AG09319 (cell line): Measurements from ENCODE around the gene SKI.

Experiments
- DNase-seq: peaks from one replicate; pipeline ENCODE4 v3.0.0-alpha.2; 2010; ENCODE audit warnings: low read depth; ENCODE audit errors: extremely low read depth
- TF ChIP-seq, protein P1 (sequence below): IDR thresholded peaks from 2 replicates; pipeline ENCODE4 v1.5.1; 2011; ENCODE audit warnings: low read depth, mild to moderate bottlenecking, inconsistent platforms, low read length, moderate library complexity

Gene SKI

GRCh38 chr1:2344121-2344681 lies 116.1 kb downstream of the SKI start:
- no peak for DNase-seq
- TF ChIP-seq, protein P1, sequence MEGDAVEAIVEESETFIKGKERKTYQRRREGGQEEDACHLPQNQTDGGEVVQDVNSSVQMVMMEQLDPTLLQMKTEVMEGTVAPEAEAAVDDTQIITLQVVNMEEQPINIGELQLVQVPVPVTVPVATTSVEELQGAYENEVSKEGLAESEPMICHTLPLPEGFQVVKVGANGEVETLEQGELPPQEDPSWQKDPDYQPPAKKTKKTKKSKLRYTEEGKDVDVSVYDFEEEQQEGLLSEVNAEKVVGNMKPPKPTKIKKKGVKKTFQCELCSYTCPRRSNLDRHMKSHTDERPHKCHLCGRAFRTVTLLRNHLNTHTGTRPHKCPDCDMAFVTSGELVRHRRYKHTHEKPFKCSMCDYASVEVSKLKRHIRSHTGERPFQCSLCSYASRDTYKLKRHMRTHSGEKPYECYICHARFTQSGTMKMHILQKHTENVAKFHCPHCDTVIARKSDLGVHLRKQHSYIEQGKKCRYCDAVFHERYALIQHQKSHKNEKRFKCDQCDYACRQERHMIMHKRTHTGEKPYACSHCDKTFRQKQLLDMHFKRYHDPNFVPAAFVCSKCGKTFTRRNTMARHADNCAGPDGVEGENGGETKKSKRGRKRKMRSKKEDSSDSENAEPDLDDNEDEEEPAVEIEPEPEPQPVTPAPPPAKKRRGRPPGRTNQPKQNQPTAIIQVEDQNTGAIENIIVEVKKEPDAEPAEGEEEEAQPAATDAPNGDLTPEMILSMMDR = no peak

DNA sequence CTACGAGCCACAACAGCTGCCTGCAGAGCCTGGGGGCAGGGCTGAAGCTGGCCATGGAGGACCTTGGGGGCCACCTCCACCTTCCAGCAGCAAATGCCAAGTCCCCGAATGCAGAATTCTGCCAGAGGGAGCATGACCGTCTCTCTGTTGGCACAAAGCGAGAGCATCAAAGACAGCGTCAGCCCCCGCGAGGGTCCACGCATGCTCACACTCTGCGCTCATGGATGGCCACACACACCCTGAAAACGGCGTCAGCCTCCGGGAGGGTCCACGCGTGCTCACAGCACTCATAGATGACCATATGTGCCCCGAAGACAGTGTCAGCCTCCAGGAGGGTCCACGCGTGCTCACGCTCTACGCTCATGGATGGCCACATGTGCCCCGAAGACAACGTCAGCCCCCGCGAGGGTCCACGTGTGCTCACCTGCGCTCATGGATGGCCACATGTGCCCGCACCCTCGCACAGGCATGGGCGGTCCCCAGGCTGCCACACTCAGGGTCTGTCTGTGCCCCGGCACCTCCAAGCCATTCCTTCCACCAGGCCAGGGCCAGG lies 116.7 kb downstream of the SKI start:
- TF ChIP-seq, protein P1 = no peak
- no peak for DNase-seq

DNA sequence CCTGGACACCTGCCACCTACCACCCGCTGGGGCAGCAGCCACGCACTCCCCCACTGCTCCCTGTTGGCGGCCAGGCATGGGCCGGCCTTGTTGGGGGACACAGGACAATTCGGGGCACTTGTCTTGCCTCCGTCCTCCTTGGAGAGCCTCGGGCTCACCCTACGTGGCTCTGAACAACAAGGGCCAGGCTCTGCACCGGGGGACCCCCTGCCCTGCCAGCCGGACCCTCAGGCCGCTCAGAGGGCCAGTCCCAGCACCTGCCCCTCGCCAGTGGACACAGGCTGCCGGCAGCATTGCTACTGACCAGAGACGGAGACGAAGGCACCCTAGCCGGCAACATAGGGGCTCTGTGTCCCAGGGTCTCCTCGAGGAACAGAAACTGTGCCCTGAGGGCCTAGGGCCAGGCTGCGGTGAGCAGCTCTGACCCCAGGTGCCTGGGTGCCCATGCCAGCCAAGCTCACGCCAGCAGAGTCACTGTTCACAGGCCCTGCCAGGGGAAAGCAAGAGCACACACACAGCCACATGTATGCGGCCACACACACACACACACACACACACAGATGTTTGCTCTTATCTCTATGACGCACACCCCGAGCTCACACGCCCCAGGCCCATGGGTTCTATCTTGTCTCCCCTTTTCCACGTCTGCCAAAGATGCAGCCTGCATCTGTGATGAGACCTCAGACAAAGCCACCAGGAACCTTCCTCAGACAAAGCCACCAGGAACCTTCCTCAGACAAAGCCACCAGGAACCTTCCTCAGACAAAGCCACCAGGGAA lies 117.4 kb downstream of the SKI start:
- TF ChIP-seq, protein P1 = no peak
- DNase-seq = no peak

- TF ChIP-seq, protein P1 = no peak
- no peak for DNase-seq
Observed at GRCh38 chr1:2346691-2347408, 118.7 kb downstream of the SKI start.

DNA sequence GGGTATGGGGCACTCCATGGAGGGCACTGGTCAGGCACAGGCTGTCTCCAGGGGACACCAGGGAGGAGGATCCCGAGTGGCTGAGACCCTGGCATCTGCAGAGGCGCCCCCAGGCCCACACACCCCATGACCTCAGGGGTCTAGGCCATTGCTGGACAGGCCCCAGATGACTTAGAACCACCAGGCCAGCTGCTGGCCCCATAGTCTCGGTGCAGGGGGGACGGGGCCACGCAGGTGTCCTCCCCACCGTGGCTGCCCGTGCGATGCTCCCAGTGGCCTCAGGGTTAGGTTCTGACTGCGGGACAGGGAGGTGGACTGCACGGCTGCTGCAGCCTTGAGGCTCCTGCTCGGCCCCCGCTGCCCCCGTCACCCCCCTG lies 119.3 kb downstream of the SKI start:
- DNase-seq = no peak
- TF ChIP-seq, protein P1 = no peak

GRCh38 chr1:2347896-2348295 lies 119.8 kb downstream of the SKI start:
- no peak for DNase-seq

More at GRCh38 chr1:2347896-2348295, 119.8 kb downstream of the SKI start:
- TF ChIP-seq, protein P1 = no peak
